HG03571 (cell line): ENCODE measurements around the gene AHI1.
"Not testable (repeated sequence)": the region's sequence is repeated elsewhere in the genome, so short reads cannot be mapped to it uniquely, and the experiment has no call there.

Experiments
- ATAC-seq: cut with Tn5 transposase; IDR thresholded peaks from one replicate; pipeline ENCODE4 v1.9.1; 2021; ENCODE audit not compliant: unreplicated experiment

The AHI1 gene

DNA sequence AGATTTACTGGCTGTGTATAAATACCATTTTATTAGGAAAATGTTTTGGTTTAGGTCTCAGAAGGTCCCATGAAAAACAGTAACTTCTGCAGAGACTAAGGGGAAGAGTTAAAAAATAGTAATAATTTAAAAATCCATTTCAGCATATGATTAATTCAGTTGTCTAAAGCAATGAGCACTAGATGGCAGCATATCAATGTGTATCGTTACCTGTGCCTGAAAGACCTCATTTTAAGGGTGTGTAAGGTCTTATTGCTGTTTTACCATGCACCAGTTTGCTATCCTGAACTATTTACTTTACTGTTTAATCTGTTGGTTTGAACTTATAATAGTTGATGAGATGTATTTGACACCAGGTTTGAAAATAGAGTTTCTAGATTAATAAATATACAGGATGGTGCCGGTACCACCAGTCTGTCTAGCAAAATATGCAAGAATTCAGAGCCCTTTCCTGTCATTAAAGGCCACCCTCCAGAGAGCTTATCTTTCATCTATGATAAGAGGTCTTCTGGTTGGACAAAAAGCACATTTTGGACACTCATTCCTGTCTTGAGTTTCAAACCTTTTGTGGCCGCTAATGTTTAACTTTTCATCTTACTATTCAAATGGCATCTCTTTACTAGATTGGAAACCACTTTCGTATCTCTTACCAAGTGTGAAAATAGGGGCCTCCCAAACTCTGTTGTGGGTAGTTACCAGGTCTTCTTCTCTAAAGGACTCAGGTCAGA is 8.9 kb upstream of the AHI1 start:
- peak; percentile 97 for ATAC-seq

DNA sequence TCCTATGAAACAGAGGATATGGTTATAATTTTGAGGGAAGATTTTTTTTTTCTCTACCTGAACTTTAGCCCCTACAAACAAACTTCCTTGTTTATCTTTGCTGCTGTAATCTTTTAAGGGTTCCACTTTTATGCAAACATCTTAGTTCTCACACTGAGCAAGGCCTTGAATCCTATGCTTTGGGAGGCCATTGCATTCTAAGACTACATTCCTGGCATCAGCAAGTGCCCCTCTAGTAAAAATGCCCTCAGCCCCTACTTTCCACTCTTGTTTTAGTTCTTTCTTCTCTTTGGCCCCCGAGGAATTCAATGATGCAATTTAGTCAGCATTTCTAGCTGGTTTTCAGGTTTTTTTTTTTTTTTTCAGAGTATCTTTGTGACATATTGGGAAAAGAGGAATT is 8.1 kb upstream of the AHI1 start:
- ATAC-seq: no peak

DNA sequence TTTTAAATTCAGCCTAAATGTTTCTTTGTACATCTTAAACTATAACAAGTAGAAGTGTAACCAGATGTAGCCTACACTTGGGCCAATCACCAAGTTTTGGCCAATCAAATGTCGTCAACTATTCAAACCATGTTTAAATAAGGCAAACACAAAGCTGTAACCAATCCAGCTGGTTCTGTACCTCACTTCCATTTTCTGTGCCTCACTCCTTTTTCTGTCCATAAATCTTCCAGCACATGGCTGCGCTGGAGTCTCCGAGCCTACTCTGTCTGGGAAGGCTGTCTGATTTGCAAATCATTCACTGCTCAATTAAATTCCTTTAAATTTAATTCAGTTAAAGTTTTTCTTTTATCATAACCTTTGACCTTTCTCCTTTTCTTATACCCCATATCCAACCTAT is 7.7 kb upstream of the AHI1 start:
- ATAC-seq: no peak

DNA sequence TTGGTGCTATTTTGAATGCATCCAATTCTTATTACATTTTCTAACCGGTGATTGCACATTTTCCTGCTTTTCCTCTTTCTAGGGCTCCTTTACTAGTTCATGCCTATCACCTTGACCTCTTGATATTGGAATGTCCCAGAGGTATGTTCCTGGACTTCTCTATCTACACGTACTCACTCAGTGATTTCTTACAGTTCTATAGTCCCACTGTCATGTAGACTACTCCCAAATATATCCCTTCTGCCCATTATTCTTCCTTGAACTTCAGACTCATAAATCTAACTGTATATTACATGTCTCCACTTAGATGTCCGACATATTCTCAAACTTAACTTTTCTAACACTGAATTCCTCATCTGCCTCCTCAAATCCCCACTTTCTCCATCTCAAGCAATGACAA is 7.2 kb upstream of the AHI1 start:
- no peak for ATAC-seq

DNA sequence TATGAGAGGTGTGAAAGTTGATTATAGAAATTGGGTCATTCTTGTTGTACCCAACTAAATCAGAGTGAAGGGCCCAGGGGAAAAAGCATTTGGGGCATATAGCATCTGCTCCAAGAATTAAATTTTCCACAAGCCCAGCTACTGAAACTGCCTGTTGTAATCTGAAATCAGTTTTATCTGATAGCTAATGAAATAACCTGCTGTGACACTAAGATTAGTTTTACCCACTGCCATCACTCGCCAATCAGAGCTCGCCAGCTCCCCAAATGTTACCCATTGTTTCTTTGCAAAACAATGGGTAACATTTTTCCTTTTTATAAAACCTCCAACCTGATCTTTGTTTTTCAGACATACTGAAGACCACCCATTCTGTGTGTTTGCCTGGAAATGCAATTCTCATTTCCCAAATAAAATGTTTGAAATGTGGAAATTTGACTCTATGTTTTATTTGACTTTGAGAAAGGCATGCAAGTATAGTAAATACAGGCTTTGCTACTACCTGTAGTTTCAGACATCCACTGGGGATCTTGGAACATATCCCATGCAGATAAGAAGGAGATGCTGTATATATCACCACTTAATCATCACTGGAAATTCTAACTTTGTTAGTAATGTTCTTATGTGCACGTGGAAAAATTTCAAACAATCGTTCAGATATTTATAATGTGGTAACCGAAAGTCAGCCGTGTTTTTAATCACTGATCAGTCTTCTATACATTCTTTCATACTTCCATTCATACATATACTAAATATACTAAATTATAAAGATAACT is 6.3 kb upstream of the AHI1 start:
- no peak for ATAC-seq

DNA sequence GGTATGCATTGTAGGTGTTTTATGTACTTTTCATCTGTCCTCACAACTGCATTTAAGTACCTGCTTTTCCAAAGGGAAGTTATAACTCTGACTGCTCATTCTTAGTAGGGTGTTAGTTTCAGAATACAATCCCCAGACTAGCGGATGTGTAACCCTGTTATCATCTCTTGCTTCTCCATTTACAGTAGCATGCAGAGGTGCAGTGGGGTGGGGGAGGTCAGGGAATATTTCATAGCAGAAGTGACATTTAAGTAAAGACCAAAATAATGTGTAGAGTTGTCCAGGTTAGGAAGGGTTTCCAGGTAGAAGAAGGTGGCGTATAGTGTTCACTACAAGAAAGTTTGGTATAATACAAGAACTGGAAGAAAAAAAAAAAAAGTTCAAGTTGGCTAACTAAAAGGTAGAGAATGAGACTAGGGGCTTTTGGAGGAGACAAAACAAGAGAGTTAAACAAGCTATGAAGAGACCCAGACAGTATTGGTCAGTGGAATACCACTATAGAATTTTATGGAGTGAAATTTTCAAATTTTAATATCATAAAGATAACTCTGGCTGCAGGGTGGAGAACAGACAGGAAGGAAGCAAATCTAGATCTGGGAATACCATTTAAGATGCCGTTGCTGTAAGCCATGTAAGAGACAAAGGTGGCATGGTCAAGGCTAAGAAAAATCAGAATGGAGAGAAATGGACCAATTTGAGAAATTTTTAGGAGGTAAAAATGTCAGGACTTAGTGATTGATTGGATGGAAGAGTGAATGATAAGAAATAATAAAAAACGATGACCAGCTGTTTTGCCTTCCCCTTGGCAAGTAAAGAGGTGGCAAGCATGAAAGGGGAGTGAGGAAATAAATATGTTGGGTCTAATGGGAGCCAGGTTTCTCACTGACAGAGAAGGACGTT is 2.2 kb upstream of the AHI1 start:
- no peak for ATAC-seq

DNA sequence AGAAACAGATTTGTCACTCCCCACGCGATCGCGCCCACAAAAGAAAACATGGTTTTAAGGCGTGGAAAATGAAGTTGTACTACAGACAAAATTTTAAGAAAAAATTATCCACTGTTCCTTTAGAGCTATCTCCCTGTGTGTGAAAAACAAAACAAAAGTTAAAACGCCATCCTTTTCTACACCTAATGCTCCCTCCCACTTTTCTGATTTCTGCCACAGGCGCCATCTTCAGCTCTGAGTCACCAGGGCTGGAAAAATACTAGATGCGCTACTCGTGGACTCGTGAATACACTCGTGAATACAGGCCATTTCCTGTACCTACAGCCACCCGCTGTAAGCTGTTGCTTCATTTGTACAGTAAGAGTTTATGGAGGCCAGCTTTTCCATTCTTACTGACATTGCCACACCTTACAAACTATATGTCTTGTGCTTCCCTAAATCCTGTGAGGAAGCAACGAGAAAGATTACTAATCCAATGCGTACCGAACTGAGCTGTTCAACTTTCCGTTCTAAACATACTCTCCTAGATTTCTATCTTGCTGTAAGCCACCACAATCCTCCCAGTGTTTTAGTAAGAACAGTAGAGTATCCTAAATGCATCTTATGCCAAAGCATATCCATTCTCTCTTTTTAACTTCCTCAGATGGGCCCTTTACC is 773 bp upstream of the AHI1 start:
- peak; percentile 34 for ATAC-seq

DNA sequence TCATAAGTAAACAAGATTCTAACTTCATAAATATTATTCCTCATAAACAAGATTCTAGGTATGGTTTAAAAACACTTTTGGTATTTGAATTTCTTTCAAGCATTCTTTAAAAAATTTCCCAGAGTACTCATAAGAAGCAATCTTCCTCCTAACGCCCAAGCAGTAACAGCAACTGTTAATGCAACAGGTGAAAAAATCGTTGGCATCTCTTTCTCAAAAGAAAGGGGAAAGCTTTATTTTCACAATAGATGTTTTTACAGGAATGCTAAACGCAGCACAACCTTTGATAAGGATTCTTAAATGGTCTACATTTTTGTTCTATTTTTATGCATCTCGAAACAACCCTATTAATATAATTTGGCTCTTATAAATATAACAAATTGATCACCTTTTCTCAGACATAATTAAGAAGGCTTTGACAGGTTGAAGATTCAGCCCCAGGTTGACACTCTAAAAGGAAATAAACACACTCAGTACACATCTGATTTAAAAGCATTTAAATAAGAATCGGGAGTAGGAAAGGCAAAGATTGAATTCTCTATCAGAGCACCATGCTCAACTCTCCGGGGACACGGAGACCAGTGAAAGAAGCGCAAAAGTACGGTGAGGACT is 634 bp downstream of the AHI1 start:
- no peak for ATAC-seq

DNA sequence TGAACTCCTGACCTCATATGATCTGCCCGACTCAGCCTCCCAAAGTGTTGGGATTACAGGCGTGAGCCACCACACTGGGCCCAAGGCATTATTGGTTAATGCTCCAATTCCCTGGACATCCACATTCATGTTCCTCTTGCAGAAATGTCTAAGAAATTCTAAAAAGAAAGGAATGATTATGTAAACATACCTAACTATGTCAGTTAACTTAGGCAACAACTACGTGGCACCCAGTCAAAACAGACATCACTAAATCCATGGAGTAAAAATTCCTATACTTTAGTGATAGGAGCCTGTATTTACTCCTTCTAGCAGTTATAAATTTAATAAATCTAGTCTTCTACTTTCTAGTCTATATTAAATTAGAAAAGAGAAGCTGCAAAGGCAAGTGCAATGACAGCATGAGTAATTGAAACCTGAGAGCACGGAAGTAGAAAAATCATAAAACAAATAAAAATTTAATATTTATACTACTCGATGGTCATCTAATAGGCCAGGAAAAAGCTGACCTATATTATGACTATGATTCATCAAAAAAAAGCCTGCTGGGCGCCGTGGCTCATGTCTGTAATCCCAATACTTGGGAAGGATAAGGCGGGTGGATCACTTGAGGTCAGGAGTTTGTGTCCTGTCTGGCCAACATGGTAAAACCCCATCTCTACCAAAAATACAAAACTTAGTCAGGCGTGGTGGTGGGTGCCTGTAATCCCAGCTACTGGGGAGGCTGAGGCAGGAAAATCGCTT is 4.2 kb downstream of the AHI1 start:
- no peak for ATAC-seq

DNA sequence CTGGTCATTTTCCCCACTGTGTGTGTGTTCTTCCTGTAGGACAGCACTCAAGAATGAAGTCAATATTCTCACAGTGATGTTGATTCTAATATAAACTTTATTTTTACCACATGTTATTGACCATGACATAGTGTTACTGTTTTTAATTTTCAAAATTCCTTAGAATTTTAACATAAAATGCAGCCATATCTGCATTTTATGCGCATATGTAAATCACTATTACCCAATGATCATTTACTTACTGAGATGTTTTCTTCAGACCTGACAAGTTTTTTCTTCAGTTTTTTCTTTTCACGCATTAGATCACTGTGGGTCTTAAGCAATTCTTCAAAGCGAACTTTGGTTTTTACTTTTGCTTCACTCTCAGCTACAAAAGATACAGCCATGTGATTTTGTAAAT is 7.2 kb downstream of the AHI1 start:
- ATAC-seq: no peak

DNA sequence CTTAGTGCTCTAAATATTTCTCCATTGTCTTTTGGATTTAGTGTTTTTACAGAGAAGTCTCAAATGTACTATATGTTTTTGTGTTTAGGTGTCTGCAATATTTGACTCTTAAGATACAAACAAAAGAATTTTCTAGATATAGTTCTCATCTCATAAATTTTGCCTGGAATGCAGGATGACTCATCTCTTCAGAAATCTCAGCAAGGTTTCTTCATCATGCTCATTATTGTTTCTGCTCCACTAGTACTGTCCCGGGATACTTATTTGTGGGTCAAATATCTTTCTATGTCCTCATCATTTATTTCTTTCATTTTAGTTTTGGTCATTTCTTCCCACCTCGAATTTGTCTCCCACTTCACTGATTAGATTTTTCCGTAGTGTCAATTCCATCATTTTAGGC is 9.5 kb downstream of the AHI1 start:
- no peak for ATAC-seq

DNA sequence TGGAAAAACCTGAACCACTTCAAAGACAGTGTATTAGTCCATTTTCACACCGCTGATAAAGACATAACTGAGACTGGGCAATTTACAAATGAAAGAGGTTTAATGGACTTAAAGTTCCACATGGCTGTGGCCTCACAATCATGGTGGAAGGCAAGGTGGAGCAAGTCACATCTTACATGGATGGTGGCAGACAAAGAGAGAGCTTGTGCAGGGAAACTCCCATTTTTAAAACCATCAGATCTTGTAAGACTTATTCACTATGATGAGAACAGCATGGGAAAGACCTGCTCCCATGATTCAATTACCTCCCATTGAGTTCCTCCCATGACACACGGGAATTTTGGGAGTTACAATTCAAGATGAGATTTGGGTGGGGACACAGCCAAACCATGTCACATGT is 13.6 kb downstream of the AHI1 start:
- ATAC-seq: not testable (repeated sequence)

DNA sequence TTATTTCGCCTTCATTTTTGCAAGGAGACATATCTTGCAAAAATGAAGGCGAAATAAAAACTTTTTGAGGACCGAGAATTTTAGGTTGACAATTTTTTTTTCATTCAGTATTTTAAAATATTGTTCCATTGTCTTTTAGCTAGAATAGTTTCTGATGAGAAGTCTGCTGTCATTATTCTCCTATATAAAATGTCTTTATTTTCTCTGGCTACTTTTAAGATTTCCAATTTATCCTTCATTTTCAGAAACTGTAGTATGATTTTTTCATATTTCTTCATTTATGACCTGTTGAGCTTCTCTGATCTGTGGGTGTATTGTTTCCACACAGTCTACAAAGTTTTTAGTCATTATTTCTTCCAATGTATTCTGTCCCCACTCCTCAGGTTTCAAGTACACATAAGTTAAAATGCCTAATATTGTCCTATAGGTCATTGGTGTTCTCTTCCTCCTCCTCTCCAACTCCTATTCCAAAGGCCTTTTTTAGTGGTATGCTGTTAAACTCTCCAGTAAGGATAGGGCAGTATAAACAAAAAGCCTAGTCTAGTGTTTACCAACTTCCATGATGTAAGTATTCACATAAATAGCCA is 15.7 kb downstream of the AHI1 start:
- ATAC-seq: no peak

DNA sequence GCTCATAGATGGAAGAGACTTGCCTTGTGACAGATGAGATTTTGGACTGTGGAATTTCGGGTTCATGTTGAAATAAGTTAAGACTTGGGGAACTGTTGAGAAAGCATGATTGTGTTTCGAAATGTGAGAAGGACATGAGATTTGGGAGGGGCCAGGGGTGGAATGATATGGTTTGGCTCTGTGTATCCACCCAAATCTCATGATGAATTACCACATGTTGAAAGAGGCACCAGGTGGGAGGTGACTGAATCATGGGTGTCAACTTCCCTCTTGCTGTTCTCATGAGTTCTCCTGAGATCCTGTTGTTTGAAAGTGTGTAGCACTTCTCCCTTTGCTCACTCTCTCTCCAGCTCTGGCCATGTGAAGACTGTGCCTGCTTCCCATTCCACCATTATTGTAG is 17.9 kb downstream of the AHI1 start:
- ATAC-seq: no peak

DNA sequence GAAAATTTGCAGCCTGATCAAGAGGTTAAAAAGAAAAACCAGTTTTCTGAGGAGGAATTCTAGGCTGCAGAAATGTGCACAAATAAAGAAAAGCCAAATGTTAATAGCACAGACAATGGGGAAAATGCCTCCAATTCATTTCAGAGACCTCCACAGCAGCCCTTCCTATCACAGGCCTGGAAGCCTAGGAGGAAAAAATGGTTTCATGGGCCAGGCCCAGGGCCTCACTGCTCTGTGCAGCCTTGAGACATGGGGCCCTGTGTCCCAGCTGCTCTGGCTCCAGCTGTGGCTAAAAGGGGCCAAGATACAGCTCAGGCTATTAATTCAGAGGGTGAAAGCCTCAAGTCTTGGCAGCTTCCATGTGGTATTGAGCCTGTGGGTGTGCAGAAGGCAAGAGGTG is 18.9 kb downstream of the AHI1 start:
- no peak for ATAC-seq

DNA sequence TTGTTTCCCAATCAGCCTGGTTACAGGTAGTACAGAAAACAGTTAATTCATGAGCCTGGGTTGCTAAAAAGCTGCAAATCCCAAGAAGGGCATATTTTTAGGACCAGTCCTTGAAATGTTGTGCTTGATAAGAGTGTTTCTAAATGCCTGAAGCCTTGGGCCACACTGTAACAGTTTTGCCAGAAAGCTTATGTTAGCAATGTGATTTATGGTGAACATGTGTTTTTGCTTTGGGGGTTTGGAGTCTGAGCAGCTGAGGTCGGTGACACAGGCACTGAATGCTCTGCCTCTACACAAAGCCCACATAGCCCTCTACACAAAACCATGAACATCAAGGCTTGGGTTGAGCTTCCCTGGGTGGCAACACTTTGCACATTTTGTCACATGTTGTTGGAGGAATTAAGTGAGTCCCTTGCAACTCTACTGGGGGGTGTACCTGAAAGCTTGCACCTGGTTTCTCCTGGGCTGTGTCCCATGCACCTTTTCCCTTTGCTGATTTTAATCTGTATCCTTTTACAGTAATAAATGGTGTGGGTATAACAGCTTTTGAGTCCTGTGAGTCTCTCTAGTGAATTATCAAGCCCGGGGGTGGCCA is 22.2 kb downstream of the AHI1 start:
- no peak for ATAC-seq

DNA sequence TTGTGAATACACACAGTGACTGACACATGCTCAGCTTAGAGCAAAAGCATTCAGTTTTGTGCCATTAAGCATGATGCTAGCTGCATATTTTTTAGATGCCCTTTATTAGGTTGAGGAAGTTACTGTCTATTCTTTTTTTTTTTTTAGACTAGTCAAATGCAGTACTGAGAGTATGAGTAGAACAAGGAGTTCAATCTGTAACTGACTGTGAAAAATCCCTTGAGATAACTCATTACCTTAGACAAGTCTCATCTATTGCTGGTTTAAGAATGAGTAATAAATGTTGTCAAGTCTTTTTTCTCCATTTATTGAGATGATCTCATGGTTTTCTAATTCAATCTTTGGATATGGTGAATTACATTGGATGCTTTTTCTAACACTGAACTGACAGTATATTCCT is 23.2 kb downstream of the AHI1 start:
- no peak for ATAC-seq

DNA sequence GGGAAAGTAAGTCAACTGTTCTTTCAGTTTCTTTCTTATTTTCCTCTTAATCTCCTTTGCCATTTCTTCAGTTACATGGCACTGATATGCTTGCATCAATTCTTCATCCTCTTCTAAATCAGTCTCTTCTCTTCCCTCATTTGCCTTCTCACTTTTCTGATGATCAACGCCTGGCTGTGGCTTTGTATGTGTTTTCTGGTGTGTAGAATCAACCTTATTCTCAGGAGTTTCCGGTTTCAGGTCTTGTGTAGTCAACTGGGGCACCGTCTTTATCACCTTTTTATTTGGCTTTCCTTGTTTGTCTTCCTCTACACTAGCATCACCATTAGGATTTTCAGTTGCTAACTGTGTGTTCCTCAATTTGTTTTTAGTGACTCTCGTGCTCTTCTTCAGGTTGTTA is 31.6 kb downstream of the AHI1 start:
- no peak for ATAC-seq

DNA sequence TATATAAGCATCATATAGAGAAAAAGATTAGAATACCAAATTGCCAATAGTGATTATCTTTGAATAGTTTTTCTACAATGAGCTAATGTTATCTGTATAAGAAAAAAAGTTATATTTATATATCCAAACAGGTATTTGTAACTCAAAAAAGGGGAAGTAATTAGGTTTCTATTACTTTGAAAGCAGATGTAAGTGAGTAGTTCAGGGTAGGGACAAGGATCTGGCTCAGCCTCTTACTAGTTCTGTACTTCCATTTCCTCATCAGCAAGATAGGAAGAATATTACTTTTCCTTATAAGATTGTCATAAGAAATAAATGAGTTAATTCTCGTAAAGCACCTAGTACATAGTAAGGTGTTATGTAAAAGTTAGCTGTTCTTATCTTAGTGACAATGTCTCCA is 32.2 kb downstream of the AHI1 start:
- peak; percentile 70 for ATAC-seq
